ENCODE results near the gene PNMT. TPM values are rescaled to one million over a fixed set of nuclear protein-coding genes. Genes with fewer than 3 reads are reported as not detected.
"Not testable (repeated sequence)": the region's sequence is repeated elsewhere in the genome, so short reads cannot be mapped to it uniquely, and the experiment has no call there.

The PNMT gene
- total RNA-seq, 1 experiment from 2014 or later = 1.4 TPM

GRCh38 chr17:39709998-39710964 lies 42.0 kb downstream of the PNMT start:
- Histone ChIP-seq H3K79me2 (ENCODE audit: low read length) (peaks cover 17% of the 10 kb centered on the region), H3K4me3 (ENCODE audit: low read length) (no peak overlapping the region), H3K4me2 (ENCODE audit: low read length) (no peak overlapping the region), H3K9ac (ENCODE audit: low read length) (no peak overlapping the region), H2AFZ (ENCODE audit: low read length) (no peak overlapping the region), H3K27me3 (ENCODE audit: low read length) (no peaks in the 10 kb centered on the region), H3K4me1 (ENCODE audit: insufficient read depth, low read length) (peaks cover 20% of the 10 kb centered on the region), H3K9me3 (ENCODE audit: low read length) (no peaks in the 10 kb centered on the region), H3K9me2 (replicated peaks; ENCODE audit: low read length) (no peaks in the 10 kb centered on the region), H3K36me3 (ENCODE audit: low read depth, low read length) (peaks cover 4% of the 10 kb centered on the region; the same call in 1 of the 2 replicates), H3K27ac (ENCODE audit: low read length) (no peak overlapping the region), H3F3A (ENCODE audit: low read length, unreplicated experiment) (no peaks in the 10 kb centered on the region), H4K20me1 (ENCODE audit: low read length) (no peaks in the 10 kb centered on the region)
- TF ChIP-seq EZH2phosphoT487 (IDR thresholded peaks at IDR 0.05; ENCODE audit: borderline replicate concordance, low read length) = no peak
- TF ChIP-seq EZH2 (IDR thresholded peaks at IDR 0.05; ENCODE audit: low read length, unreplicated experiment) = no peak
- TF ChIP-seq, protein P1, sequence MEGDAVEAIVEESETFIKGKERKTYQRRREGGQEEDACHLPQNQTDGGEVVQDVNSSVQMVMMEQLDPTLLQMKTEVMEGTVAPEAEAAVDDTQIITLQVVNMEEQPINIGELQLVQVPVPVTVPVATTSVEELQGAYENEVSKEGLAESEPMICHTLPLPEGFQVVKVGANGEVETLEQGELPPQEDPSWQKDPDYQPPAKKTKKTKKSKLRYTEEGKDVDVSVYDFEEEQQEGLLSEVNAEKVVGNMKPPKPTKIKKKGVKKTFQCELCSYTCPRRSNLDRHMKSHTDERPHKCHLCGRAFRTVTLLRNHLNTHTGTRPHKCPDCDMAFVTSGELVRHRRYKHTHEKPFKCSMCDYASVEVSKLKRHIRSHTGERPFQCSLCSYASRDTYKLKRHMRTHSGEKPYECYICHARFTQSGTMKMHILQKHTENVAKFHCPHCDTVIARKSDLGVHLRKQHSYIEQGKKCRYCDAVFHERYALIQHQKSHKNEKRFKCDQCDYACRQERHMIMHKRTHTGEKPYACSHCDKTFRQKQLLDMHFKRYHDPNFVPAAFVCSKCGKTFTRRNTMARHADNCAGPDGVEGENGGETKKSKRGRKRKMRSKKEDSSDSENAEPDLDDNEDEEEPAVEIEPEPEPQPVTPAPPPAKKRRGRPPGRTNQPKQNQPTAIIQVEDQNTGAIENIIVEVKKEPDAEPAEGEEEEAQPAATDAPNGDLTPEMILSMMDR (conservative IDR thresholded peaks at IDR 0.05; ENCODE audit: low read depth, low read length) = no peak
- intact Hi-C loops (cut with micrococcal nuclease) = no loop called here
- ChIA-PET CTCF (no interaction called here), POLR2A (ENCODE audit: unreplicated experiment) (no interaction called here)
- DNase-seq (no peak), ATAC-seq (no peak)
- BruUV-seq (replicated peaks) = no TSS peak

DNA sequence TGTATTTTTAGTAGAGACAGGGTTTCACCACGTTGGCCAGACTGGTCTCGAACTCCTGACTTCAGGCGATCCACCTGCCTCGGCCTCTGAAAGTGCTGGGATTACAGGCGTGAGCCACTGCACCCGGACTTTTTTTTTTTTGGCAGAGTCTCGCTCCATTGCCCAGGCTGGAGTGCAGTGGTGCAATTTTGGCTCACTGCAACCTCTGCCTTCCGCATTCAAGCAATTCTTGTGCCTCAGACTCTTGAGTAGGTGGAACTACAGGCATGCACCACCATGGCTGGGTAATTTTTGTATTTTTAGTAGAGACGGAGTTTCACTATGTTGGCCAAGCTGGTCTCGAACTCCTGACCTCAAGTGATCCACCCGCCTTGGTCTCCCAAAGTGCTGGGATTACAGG lies 42.8 kb downstream of the PNMT start:
- POLR2A ChIA-PET (ENCODE audit: unreplicated experiment); BruUV-seq (replicated peaks); H3K4me3 ChIP-seq (ENCODE audit: low read length); H3K9ac ChIP-seq (ENCODE audit: low read length); H3K4me2 ChIP-seq (ENCODE audit: low read length); H4K20me1 ChIP-seq (ENCODE audit: low read length); H3K9me3 ChIP-seq (ENCODE audit: low read length); DNase-seq; CTCF ChIA-PET; H3K36me3 ChIP-seq (ENCODE audit: low read depth, low read length); intact Hi-C loops (cut with micrococcal nuclease); H3K27me3 ChIP-seq (ENCODE audit: low read length); H3K27ac ChIP-seq (ENCODE audit: low read length); H3K9me2 ChIP-seq (replicated peaks; ENCODE audit: low read length); ATAC-seq; H3F3A ChIP-seq (ENCODE audit: low read length, unreplicated experiment); H2AFZ ChIP-seq (ENCODE audit: low read length): not testable (repeated sequence)
- peaks cover 14% of the 10 kb centered on the region for H3K79me2 ChIP-seq (ENCODE audit: low read length)
- H3K4me1 ChIP-seq (ENCODE audit: insufficient read depth, low read length) = peaks cover 14% of the 10 kb centered on the region

DNA sequence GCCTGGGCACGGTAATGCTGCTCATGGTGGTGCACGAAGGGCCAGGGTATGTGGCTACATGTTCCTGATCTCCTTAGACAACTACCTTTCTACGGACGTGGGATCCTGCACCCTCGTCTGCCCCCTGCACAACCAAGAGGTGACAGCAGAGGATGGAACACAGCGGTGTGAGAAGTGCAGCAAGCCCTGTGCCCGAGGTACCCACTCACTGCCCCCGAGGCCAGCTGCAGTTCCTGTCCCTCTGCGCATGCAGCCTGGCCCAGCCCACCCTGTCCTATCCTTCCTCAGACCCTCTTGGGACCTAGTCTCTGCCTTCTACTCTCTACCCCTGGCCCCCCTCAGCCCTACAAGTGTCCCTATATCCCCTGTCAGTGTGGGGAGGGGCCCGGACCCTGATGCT lies 43.6 kb downstream of the PNMT start:
- no TSS peak for BruUV-seq (replicated peaks)
- CTCF ChIA-PET = no interaction called here

More for the DNA sequence above, 43.6 kb downstream of the PNMT start:
- no peak overlapping the region for H2AFZ ChIP-seq (ENCODE audit: low read length)
- H4K20me1 ChIP-seq (ENCODE audit: low read length) = no peaks in the 10 kb centered on the region
- no peaks in the 10 kb centered on the region for H3K9me2 ChIP-seq (replicated peaks; ENCODE audit: low read length)
- intact Hi-C loops (cut with micrococcal nuclease) = no loop called here
- DNase-seq = no peak
- no peak overlapping the region for H3K9ac ChIP-seq (ENCODE audit: low read length)
- ATAC-seq = no peak
- peaks cover 4% of the 10 kb centered on the region; the same call in 1 of the 2 replicates for H3K36me3 ChIP-seq (ENCODE audit: low read depth, low read length)
- no peak overlapping the region for H3K27ac ChIP-seq (ENCODE audit: low read length)
- no peak overlapping the region for H3K4me2 ChIP-seq (ENCODE audit: low read length)
- POLR2A ChIA-PET (ENCODE audit: unreplicated experiment) = no interaction called here
- no peak overlapping the region for H3K4me3 ChIP-seq (ENCODE audit: low read length)
- H3K9me3 ChIP-seq (ENCODE audit: low read length) = no peaks in the 10 kb centered on the region
- no peaks in the 10 kb centered on the region for H3K27me3 ChIP-seq (ENCODE audit: low read length)
- TF ChIP-seq EZH2phosphoT487 (IDR thresholded peaks at IDR 0.05; ENCODE audit: borderline replicate concordance, low read length) (no peak), EZH2 (IDR thresholded peaks at IDR 0.05; ENCODE audit: low read length, unreplicated experiment) (no peak)
- TF ChIP-seq, protein P1 (conservative IDR thresholded peaks at IDR 0.05; ENCODE audit: low read depth, low read length) = no peak
- peaks cover 6% of the 10 kb centered on the region for H3K4me1 ChIP-seq (ENCODE audit: insufficient read depth, low read length)
- H3F3A ChIP-seq (ENCODE audit: low read length, unreplicated experiment) = no peaks in the 10 kb centered on the region
- H3K79me2 ChIP-seq (ENCODE audit: low read length) = peaks cover 7% of the 10 kb centered on the region
